ENCODE measurements around the gene SORCS1. TPM values are rescaled to one million over a fixed set of nuclear protein-coding genes. Genes with fewer than 3 reads are reported as not detected.

SORCS1 gene
- total RNA-seq, 1 experiment from 2014 or later = 0.11 TPM

GRCh38 chr10:107002068-107002467 lies 162.4 kb downstream of the SORCS1 start:
- intact Hi-C loops (cut with micrococcal nuclease) = no loop called here
- Histone ChIP-seq H3K4me1 (ENCODE audit: insufficient read depth, low read length) (no peaks in the 10 kb centered on the region), H3K27ac (ENCODE audit: low read length) (no peak overlapping the region), H3K4me3 (ENCODE audit: low read length) (no peak overlapping the region), H3K4me2 (ENCODE audit: low read length) (no peak overlapping the region), H3K9me3 (ENCODE audit: low read length) (no peaks in the 10 kb centered on the region), H2AFZ (ENCODE audit: low read length) (no peak overlapping the region), H3K9me2 (replicated peaks; ENCODE audit: low read length) (no peaks in the 10 kb centered on the region), H3K9ac (ENCODE audit: low read length) (no peak overlapping the region), H3K36me3 (ENCODE audit: low read depth, low read length) (no peaks in the 10 kb centered on the region), H3K27me3 (ENCODE audit: low read length) (peaks cover 47% of the 10 kb centered on the region), H3F3A (ENCODE audit: low read length, unreplicated experiment) (no peaks in the 10 kb centered on the region), H4K20me1 (ENCODE audit: low read length) (no peaks in the 10 kb centered on the region), H3K79me2 (ENCODE audit: low read length) (no peaks in the 10 kb centered on the region)
- POLR2A ChIA-PET (ENCODE audit: unreplicated experiment) = no interaction called here
- TF ChIP-seq EZH2phosphoT487 (IDR thresholded peaks at IDR 0.05; ENCODE audit: borderline replicate concordance, low read length) (no peak), CTCF (conservative IDR thresholded peaks at IDR 0.05; ENCODE audit: low read depth, low read length) (no peak), EZH2 (IDR thresholded peaks at IDR 0.05; ENCODE audit: low read length, unreplicated experiment) (no peak)
- no TSS peak for BruUV-seq (replicated peaks)
- CTCF ChIA-PET = no interaction called here
- no peak for ATAC-seq
- no peak for DNase-seq

- TF ChIP-seq CTCF (conservative IDR thresholded peaks at IDR 0.05; ENCODE audit: low read depth, low read length) (no peak), EZH2 (IDR thresholded peaks at IDR 0.05; ENCODE audit: low read length, unreplicated experiment) (no peak), EZH2phosphoT487 (IDR thresholded peaks at IDR 0.05; ENCODE audit: borderline replicate concordance, low read length) (no peak)
- no peaks in the 10 kb centered on the region for H3K9me3 ChIP-seq (ENCODE audit: low read length)
- POLR2A ChIA-PET (ENCODE audit: unreplicated experiment) = no interaction called here
Measured at GRCh38 chr10:106999118-106999707, 165.3 kb downstream of the SORCS1 start.

GRCh38 chr10:106997721-106998120 lies 166.8 kb downstream of the SORCS1 start:
- Histone ChIP-seq H3K9me3 (ENCODE audit: low read length) (no peaks in the 10 kb centered on the region), H3K4me3 (ENCODE audit: low read length) (no peak overlapping the region), H3K36me3 (ENCODE audit: low read depth, low read length) (no peaks in the 10 kb centered on the region), H3K79me2 (ENCODE audit: low read length) (no peaks in the 10 kb centered on the region), H3K27me3 (ENCODE audit: low read length) (peaks cover 75% of the 10 kb centered on the region), H3K9me2 (replicated peaks; ENCODE audit: low read length) (no peaks in the 10 kb centered on the region), H3K9ac (ENCODE audit: low read length) (no peak overlapping the region), H3K4me1 (ENCODE audit: insufficient read depth, low read length) (no peaks in the 10 kb centered on the region), H3K4me2 (ENCODE audit: low read length) (no peak overlapping the region), H4K20me1 (ENCODE audit: low read length) (no peaks in the 10 kb centered on the region), H3K27ac (ENCODE audit: low read length) (no peak overlapping the region), H3F3A (ENCODE audit: low read length, unreplicated experiment) (no peaks in the 10 kb centered on the region), H2AFZ (ENCODE audit: low read length) (no peak overlapping the region)
- ChIA-PET CTCF (no interaction called here), POLR2A (ENCODE audit: unreplicated experiment) (interaction anchor here (0.6 kb wide), 1 partner anchor 100 kb away, joined by 3 read pairs; no protein-coding TSS in a partner anchor)
- DNase-seq = no peak
- no peak for TF ChIP-seq EZH2 (IDR thresholded peaks at IDR 0.05; ENCODE audit: low read length, unreplicated experiment)
- no peak for TF ChIP-seq EZH2phosphoT487 (IDR thresholded peaks at IDR 0.05; ENCODE audit: borderline replicate concordance, low read length)
- no peak for TF ChIP-seq CTCF (conservative IDR thresholded peaks at IDR 0.05; ENCODE audit: low read depth, low read length)
- no TSS peak for BruUV-seq (replicated peaks)
- intact Hi-C loops (cut with micrococcal nuclease) = no loop called here
- no peak for ATAC-seq

More at GRCh38 chr10:106999118-106999707, 165.3 kb downstream of the SORCS1 start:
- Histone ChIP-seq H3K27me3 (ENCODE audit: low read length) (peaks cover 62% of the 10 kb centered on the region), H3K9ac (ENCODE audit: low read length) (no peak overlapping the region), H3K27ac (ENCODE audit: low read length) (no peak overlapping the region), H4K20me1 (ENCODE audit: low read length) (no peaks in the 10 kb centered on the region), H3K36me3 (ENCODE audit: low read depth, low read length) (no peaks in the 10 kb centered on the region), H3K4me1 (ENCODE audit: insufficient read depth, low read length) (no peaks in the 10 kb centered on the region), H3K4me2 (ENCODE audit: low read length) (no peak overlapping the region), H3F3A (ENCODE audit: low read length, unreplicated experiment) (no peaks in the 10 kb centered on the region), H3K79me2 (ENCODE audit: low read length) (no peaks in the 10 kb centered on the region), H2AFZ (ENCODE audit: low read length) (no peak overlapping the region), H3K4me3 (ENCODE audit: low read length) (no peak overlapping the region), H3K9me2 (replicated peaks; ENCODE audit: low read length) (no peaks in the 10 kb centered on the region)
- CTCF ChIA-PET = no interaction called here
- no peak for ATAC-seq
- intact Hi-C loops (cut with micrococcal nuclease) = no loop called here
- DNase-seq = no peak
- no TSS peak for BruUV-seq (replicated peaks)
